Spleen (tissue), 11 donors: Measurements from ENCODE around the gene COQ10A. TPM values are rescaled to one million over a fixed set of nuclear protein-coding genes. Genes with fewer than 3 reads are reported as not detected.
"Not testable (repeated sequence)": the region's sequence is repeated elsewhere in the genome, so short reads cannot be mapped to it uniquely, and the experiment has no call there.

Experiments used
- DNase-seq: peaks from one replicate; pipeline ENCODE4 v3.0.0-alpha.2; 2020
- H3K27ac ChIP-seq, 8 donors: fragments of 200-600 bp; sonication (generic) in 7 of 8; 1 replicate in 4 of 8; 2 replicates in 4 of 8; pipeline versions ENCODE4 v1.5.0 to v1.8.0; 2016 to 2021; ENCODE audit warnings: inconsistent platforms in 4 of 8, mild to moderate bottlenecking in 4 of 8, moderate library complexity in 1 of 8
- H3K27me3 ChIP-seq, 7 donors: fragments of 200-600 bp; sonication (generic) in 6 of 7; replicated peaks in 1 of 7; 1 replicate in 4 of 7; 2 replicates in 3 of 7; pipeline versions ENCODE4 v1.5.0 to v1.8.0; 2016 to 2021; ENCODE audit warnings: inconsistent platforms in 3 of 7, mild to moderate bottlenecking in 1 of 7
- H3K36me3 ChIP-seq, 6 donors: fragments of 200-600 bp; sonication (generic) in 5 of 6; 1 replicate in 4 of 6; 2 replicates in 2 of 6; pipeline versions ENCODE4 v1.5.0 to v1.8.0; 2016 to 2021; ENCODE audit warnings: inconsistent platforms in 2 of 6
- H3K4me1 ChIP-seq, 6 donors: fragments of 200-600 bp; sonication (generic) in 5 of 6; 1 replicate in 3 of 6; 2 replicates in 3 of 6; pipeline versions ENCODE4 v1.5.0 to v1.8.0; 2016 to 2021; ENCODE audit warnings: inconsistent platforms in 3 of 6
- H3K4me3 ChIP-seq, 8 donors: fragments of 200-600 bp; sonication (generic) in 7 of 8; 1 replicate in 4 of 8; 2 replicates in 4 of 8; pipeline versions ENCODE4 v1.5.0 to v1.8.0; 2016 to 2021; ENCODE audit warnings: inconsistent platforms in 4 of 8, mild to moderate bottlenecking in 4 of 8, moderate library complexity in 2 of 8
- H3K9me3 ChIP-seq, 8 donors: fragments of 200-600 bp; sonication (generic) in 7 of 8; 1 replicate in 4 of 8; 2 replicates in 4 of 8; pipeline versions ENCODE4 v1.5.0 to v1.8.0; 2016 to 2021; ENCODE audit warnings: inconsistent platforms in 4 of 8
- POLR2A ChIP-seq, 3 donors: fragments of 450-650 bp; IDR thresholded peaks; one replicate each; pipeline ENCODE4 v1.5.1; 2017; ENCODE audit warnings: antibody characterized with exemption in 3 of 3, mild to moderate bottlenecking in 1 of 3
- POLR2AphosphoS5 ChIP-seq, 3 donors: sonication (generic); formaldehyde crosslinking; IDR thresholded peaks; one replicate each; pipeline ENCODE4 v1.5.1; 2017; ENCODE audit warnings: antibody characterized with exemption in 3 of 3
- WGBS, 5 donors: extraction: QIAGEN DNeasy Blood & Tissue Kit in 3 of 5; methylation state at CpG; one replicate each; pipeline versions ENCODE4 v1.1.5 to v1.1.7; 2013 to 2018; 5-methylcytosine and 5-hydroxymethylcytosine counted together
- intact Hi-C: fragments of 100-400 bp; cut with DNase I; formaldehyde crosslinking; loops from one replicate; pipeline ENCODE4 v1.15.0; 2023; ENCODE audit warnings: low total_unique reads
- polyA plus RNA-seq, 3 donors: library from polyadenylated mRNA; stranded (reverse); fragments of 200-250 nt; gene quantifications; one replicate each; pipeline ENCODE4 v1.2.1, GENCODE V29; 2013
- total RNA-seq, 7 donors: library from RNA; depleted of rRNA in 3 of 7; stranded (reverse); fragments of >200 nt in 3 of 7; fragmentation: NEBNext Ultra II Directional in 4 of 7; extraction: Animal tissue kit (Norgen Biotek cat#: 25700) in 4 of 7; gene quantifications; one replicate each; pipeline versions ENCODE4 v1.1.0 to v1.2.1, GENCODE V29; 2016 to 2021
- TF ChIP-seq, protein P1 (sequence below), 11 experiments: fragments of 200-600 bp in 7 of 11; fragments of 450-650 bp in 4 of 11; sonication (generic) in 4 of 11; IDR thresholded peaks in 8 of 11; conservative IDR thresholded peaks in 3 of 11; 1 replicate in 7 of 11; 2 replicates in 4 of 11; pipeline versions ENCODE4 v1.4.0 to v1.8.0; 2016 to 2021; ENCODE audit warnings: antibody characterized with exemption in 11 of 11, inconsistent platforms in 4 of 11, mild to moderate bottlenecking in 1 of 11
- donor health status: healthy with polysubstance abuse.
- donor health status: DM: no; HTN: no; CAD: no; lungs with moderate emphysema.
- donor health status: DM: no; HTN: no; CAD: no.
- donor health status: Bipolar disorder and iron deficiency.
- donor health status: healthy.
- donor health status: DM: no; HTN: no; CAD: no.
- donor health status: DM: yes; HTN: yes; CAD: no.

COQ10A gene
- total and polyA plus RNA-seq, 10 donors, result 13.9 to 37.3 (median 20.1) TPM

- H3K4me1 ChIP-seq, result peaks cover 20 to 36% (median 31%) of the 10 kb centered on the region in 6 donors
- TF ChIP-seq POLR2AphosphoS5 (IDR thresholded peaks at IDR 0.05) (no peak), POLR2A (IDR thresholded peaks at IDR 0.05) (no peak)
- TF ChIP-seq, protein P1, sequence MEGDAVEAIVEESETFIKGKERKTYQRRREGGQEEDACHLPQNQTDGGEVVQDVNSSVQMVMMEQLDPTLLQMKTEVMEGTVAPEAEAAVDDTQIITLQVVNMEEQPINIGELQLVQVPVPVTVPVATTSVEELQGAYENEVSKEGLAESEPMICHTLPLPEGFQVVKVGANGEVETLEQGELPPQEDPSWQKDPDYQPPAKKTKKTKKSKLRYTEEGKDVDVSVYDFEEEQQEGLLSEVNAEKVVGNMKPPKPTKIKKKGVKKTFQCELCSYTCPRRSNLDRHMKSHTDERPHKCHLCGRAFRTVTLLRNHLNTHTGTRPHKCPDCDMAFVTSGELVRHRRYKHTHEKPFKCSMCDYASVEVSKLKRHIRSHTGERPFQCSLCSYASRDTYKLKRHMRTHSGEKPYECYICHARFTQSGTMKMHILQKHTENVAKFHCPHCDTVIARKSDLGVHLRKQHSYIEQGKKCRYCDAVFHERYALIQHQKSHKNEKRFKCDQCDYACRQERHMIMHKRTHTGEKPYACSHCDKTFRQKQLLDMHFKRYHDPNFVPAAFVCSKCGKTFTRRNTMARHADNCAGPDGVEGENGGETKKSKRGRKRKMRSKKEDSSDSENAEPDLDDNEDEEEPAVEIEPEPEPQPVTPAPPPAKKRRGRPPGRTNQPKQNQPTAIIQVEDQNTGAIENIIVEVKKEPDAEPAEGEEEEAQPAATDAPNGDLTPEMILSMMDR (IDR thresholded peaks at IDR 0.05 in 8 of 11, conservative IDR thresholded peaks at IDR 0.05 in 3 of 11), result no peak
- no peak overlapping the region for H3K27ac ChIP-seq
These were observed 5.1 kb upstream of the COQ10A start for GRCh38 chr12:56261503-56262232.

DNA sequence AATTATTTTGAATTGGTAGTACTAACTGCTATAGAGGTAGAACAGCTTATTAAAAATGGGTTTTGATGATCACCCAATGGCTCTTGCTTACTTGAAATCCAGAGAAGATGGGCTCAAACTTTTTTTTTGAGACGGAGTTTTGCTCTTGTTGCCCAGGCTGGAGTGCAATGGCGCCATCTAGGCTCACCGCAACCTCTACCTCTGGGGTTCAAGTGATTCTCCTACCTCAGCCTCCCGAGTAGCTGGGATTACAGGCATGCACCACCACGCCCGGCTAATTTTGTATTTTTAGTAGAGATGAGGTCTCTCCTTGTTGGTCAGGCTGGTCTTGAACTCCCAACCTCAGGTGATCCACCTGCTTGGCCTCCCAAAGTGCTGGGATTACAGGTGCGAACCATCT lies 3.8 kb upstream of the COQ10A start:
- H3K27me3 ChIP-seq, DNase-seq, intact Hi-C loops, H3K4me3 ChIP-seq, H3K9me3 ChIP-seq, H3K27ac ChIP-seq, H3K36me3 ChIP-seq: not testable (repeated sequence)
- 84 to 95% (median 88%) methylated on average over 7 of the region's 7 CpGs for WGBS, 5 donors
- peaks cover 15 to 32% (median 29%) of the 10 kb centered on the region in 6 donors for H3K4me1 ChIP-seq

More at GRCh38 chr12:56261503-56262232, 5.1 kb upstream of the COQ10A start:
- Histone ChIP-seq H3K27me3 (no peaks in the 10 kb centered on the region), H3K9me3 (no peaks in the 10 kb centered on the region), H3K36me3 (peaks cover 0 to 2% (median 0%) of the 10 kb centered on the region in 6 donors), H3K4me3 (no peak overlapping the region)
- WGBS, 5 donors, result 86 to 93% (median 91%) methylated on average over 5 of the region's 5 CpGs
- DNase-seq, result no peak
- intact Hi-C loops, result no loop called here

DNA sequence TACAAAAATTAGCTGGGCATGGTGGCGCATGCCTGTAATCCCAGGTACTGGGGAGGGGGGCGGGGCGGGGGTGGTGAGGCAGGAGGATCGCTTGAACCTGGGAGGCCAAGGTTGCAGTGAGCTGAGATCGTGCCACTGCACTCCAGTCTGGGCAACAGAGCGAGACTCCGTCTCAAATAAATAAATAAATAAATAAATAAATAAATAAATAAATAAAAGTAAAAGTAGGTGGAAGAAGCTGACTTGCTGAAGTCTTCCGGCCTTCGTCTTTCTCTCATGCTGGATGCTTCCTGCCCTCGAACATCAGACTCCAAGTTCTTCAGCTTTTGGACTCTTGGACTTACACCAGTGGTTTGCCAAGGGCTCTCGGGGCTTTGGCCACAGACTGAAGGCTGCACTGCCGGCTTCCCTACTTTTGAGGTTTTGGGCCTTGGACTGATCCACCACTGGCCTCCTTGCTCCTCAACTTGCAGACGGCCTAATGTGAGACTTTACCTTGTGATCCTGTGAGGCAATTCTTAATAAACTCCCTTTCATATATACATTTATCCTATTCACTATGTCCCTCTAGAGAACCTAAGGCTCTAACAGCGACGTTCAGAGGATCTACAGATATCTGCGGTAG lies 562 bp upstream of the COQ10A start:
- H3K27ac ChIP-seq, result peak overlapping the region; percentile 67 to 97 (median 94)
- WGBS, 5 donors, result 56 to 64% (median 58%) methylated on average over 16 of the region's 16 CpGs
- H3K27me3 ChIP-seq, intact Hi-C loops, H3K9me3 ChIP-seq, DNase-seq: not testable (repeated sequence)
- H3K36me3 ChIP-seq, result peaks cover 0 to 26% (median 10%) of the 10 kb centered on the region in 6 donors
- peaks cover 9 to 27% (median 20%) of the 10 kb centered on the region in 6 donors for H3K4me1 ChIP-seq
- H3K4me3 ChIP-seq, result peak overlapping the region; percentile 49 to 76 (median 72)

GRCh38 chr12:56267443-56268071 lies 815 bp downstream of the COQ10A start:
- Histone ChIP-seq H3K27me3 (no peaks in the 10 kb centered on the region), H3K36me3 (peaks cover 0 to 39% (median 19%) of the 10 kb centered on the region in 6 donors), H3K4me1 (peaks cover 9 to 27% (median 20%) of the 10 kb centered on the region in 6 donors), H3K27ac (peak overlapping the region; percentile 67 to 97 (median 94)), H3K9me3 (no peaks in the 10 kb centered on the region), H3K4me3 (peak overlapping the region; percentile 49 to 76 (median 72))
- TF ChIP-seq POLR2AphosphoS5 (IDR thresholded peaks at IDR 0.05), result no peak
- no peak for TF ChIP-seq POLR2A (IDR thresholded peaks at IDR 0.05)
- TF ChIP-seq, protein P1 (IDR thresholded peaks at IDR 0.05 in 8 of 11, conservative IDR thresholded peaks at IDR 0.05 in 3 of 11), result no peak
- intact Hi-C loops, result no loop called here
- WGBS, 5 donors, result 32 to 47% (median 35%) methylated on average over 16 to 21 of the region's 21 CpGs
- no peak for DNase-seq

DNA sequence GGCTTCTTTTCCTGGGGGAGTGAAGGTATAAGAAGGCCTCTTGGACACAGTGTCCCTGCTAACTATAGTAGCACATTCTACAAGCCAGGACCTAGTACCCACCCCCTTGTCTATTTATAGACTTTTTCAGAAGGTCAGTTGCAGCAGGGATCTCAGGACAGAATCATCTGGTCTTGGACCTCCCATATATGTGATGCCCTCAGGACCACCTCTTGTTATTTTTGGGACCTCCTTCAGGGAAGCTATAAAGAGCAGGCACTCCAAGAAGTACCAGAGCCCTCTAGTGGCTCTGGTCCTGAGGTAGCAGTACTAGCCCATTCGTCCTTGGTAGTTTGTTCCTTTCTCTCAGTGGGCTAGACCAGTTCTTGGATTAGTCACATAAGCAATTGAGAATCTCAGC lies 4.3 kb downstream of the COQ10A start:
- TF ChIP-seq POLR2A (IDR thresholded peaks at IDR 0.05) (no peak), POLR2AphosphoS5 (IDR thresholded peaks at IDR 0.05) (no peak)
- TF ChIP-seq, protein P1 (IDR thresholded peaks at IDR 0.05 in 8 of 11, conservative IDR thresholded peaks at IDR 0.05 in 3 of 11), result peak in 2 of 11 experiments; percentile 5 to 15
- WGBS, 5 donors, result 0 to 31% (median 21%) methylated on average over 1 of the region's 1 CpG
- peaks cover 0 to 74% (median 53%) of the 10 kb centered on the region in 6 donors for H3K36me3 ChIP-seq
- no peak for DNase-seq
- no peak overlapping the region for H3K4me3 ChIP-seq
- peaks cover 9 to 21% (median 16%) of the 10 kb centered on the region in 6 donors for H3K4me1 ChIP-seq
- H3K27ac ChIP-seq, result peak overlapping the region in 1 of 8 donors; percentile 18
- H3K27me3 ChIP-seq, result no peaks in the 10 kb centered on the region
- intact Hi-C loops, result no loop called here
- H3K9me3 ChIP-seq, result no peaks in the 10 kb centered on the region

- H3K4me3 ChIP-seq, H3K27ac ChIP-seq, intact Hi-C loops, DNase-seq, H3K27me3 ChIP-seq, H3K9me3 ChIP-seq: not testable (repeated sequence)
- 93 to 100% (median 97%) methylated on average over 2 of the region's 2 CpGs for WGBS, 5 donors
- Histone ChIP-seq H3K4me1 (peaks cover 2 to 10% (median 6%) of the 10 kb centered on the region in 6 donors), H3K36me3 (peaks cover 0 to 89% (median 64%) of the 10 kb centered on the region in 6 donors)
These were observed 5.7 kb downstream of the COQ10A start for GRCh38 chr12:56272468-56272867.
